Testis (tissue), 2 donors: Measurements from ENCODE around the gene ZNF184.

Source experiments
- POLR2A ChIP-seq: fragments of 450-650 bp; IDR thresholded peaks from one replicate; pipeline ENCODE4 v1.6.1; 2017; ENCODE audit warnings: antibody characterized with exemption, mild to moderate bottlenecking, moderate library complexity
- TF ChIP-seq, protein P1 (sequence below), 3 experiments: fragments of 450-650 bp in 2 of 3; fragments of 200-600 bp in 1 of 3; sonication (generic) in 1 of 3; IDR thresholded peaks; one replicate each; pipeline ENCODE4 v1.5.1; 2016 to 2019; ENCODE audit warnings: antibody characterized with exemption in 3 of 3, mild to moderate bottlenecking in 2 of 3, moderate library complexity in 1 of 3

DNA sequence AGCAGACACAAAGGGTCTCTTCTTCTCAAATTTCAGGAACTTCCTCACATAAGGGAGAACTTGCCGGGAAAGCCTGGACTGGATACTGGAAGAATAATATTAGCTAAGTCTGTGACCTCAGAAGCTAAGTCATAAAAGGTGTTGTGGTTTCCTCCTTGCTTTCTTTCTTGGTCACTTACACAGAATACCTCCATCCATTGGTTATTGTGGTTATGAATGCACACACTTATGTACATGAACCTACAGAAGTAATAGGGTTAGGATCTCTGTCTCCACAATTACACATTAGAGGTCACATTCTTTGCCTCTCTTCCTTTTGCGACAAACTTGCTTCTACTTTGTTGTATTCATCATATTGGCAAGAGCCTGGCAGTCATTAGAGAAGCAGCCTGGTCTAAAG, 43.9 kb downstream of the ZNF184 start:
- TF ChIP-seq, protein P1, sequence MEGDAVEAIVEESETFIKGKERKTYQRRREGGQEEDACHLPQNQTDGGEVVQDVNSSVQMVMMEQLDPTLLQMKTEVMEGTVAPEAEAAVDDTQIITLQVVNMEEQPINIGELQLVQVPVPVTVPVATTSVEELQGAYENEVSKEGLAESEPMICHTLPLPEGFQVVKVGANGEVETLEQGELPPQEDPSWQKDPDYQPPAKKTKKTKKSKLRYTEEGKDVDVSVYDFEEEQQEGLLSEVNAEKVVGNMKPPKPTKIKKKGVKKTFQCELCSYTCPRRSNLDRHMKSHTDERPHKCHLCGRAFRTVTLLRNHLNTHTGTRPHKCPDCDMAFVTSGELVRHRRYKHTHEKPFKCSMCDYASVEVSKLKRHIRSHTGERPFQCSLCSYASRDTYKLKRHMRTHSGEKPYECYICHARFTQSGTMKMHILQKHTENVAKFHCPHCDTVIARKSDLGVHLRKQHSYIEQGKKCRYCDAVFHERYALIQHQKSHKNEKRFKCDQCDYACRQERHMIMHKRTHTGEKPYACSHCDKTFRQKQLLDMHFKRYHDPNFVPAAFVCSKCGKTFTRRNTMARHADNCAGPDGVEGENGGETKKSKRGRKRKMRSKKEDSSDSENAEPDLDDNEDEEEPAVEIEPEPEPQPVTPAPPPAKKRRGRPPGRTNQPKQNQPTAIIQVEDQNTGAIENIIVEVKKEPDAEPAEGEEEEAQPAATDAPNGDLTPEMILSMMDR (IDR thresholded peaks at IDR 0.05) = no peak
- TF ChIP-seq POLR2A = no peak
